SK-N-SH treated with all-trans-retinoic acid at 6 μM for 48 hours (cell line): ENCODE measurements around the gene GRAMD1B.

Experiments
- ATAC-seq: fragments of 200-7000 bp; cut with Tn5 transposase; 3 replicates; pipeline ENCODE4 v1.9.1; 2020; ENCODE audit warnings: mild to moderate bottlenecking, moderate library complexity
- BACH2 ChIP-seq: fragments of 250-450 bp; sonication (Bioruptor Pico); IDR thresholded peaks from 2 replicates; pipeline ENCODE4 v1.9.0; 2021; ENCODE audit warnings: mild to moderate bottlenecking, borderline replicate concordance
- CSDC2 ChIP-seq: fragments of 250-450 bp; sonication (Bioruptor Pico); IDR thresholded peaks from 2 replicates; pipeline ENCODE4 v1.5.0; 2020; ENCODE audit warnings: mild to moderate bottlenecking, moderate library complexity
- ESRRG ChIP-seq: fragments of 250-450 bp; sonication (Bioruptor Pico); IDR thresholded peaks from 2 replicates; pipeline ENCODE4 v1.6.1; 2021; ENCODE audit warnings: mild to moderate bottlenecking
- GLIS3 ChIP-seq: fragments of 250-450 bp; sonication (Bioruptor Pico); IDR thresholded peaks from 2 replicates; pipeline ENCODE4 v1.5.0; 2020; ENCODE audit warnings: mild to moderate bottlenecking, moderate library complexity
- ISL1 ChIP-seq: fragments of 250-450 bp; sonication (Bioruptor Pico); IDR thresholded peaks from 2 replicates; pipeline ENCODE4 v2.1.2; 2022; ENCODE audit warnings: mild to moderate bottlenecking, moderate library complexity
- OSR1 ChIP-seq: fragments of 250-450 bp; sonication (Bioruptor Pico); IDR thresholded peaks from 2 replicates; pipeline ENCODE4 v1.8.0; 2022; ENCODE audit warnings: moderate library complexity, mild to moderate bottlenecking, inconsistent platforms
- PPARA ChIP-seq: fragments of 250-450 bp; sonication (Bioruptor Pico); IDR thresholded peaks from 2 replicates; pipeline ENCODE4 v1.5.0; 2020; ENCODE audit warnings: mild to moderate bottlenecking, borderline replicate concordance
- SNAI2 ChIP-seq: fragments of 250-450 bp; sonication (Bioruptor Pico); IDR thresholded peaks from 2 replicates; pipeline ENCODE4 v1.5.0; 2020; ENCODE audit warnings: mild to moderate bottlenecking, moderate library complexity
- TCF4 ChIP-seq: fragments of 250-450 bp; sonication (Bioruptor Pico); IDR thresholded peaks from 2 replicates; pipeline ENCODE4 v1.8.0; 2021; ENCODE audit warnings: mild to moderate bottlenecking, moderate library complexity, borderline replicate concordance
- TOX ChIP-seq: fragments of 250-450 bp; sonication (Bioruptor Pico); IDR thresholded peaks from 2 replicates; pipeline ENCODE4 v1.8.0; 2021; ENCODE audit warnings: mild to moderate bottlenecking, moderate library complexity, borderline replicate concordance
- ZFP3 ChIP-seq: fragments of 250-450 bp; sonication (Bioruptor Pico); IDR thresholded peaks from 2 replicates; pipeline ENCODE4 v1.5.0; 2020; ENCODE audit warnings: mild to moderate bottlenecking, moderate library complexity
- ZFP30 ChIP-seq: fragments of 450-650 bp; formaldehyde crosslinking; IDR thresholded peaks from 2 replicates; pipeline ENCODE4 v1.5.0; 2022; ENCODE audit warnings: mild to moderate bottlenecking, moderate library complexity
- ZNF565 ChIP-seq: fragments of 450-650 bp; formaldehyde crosslinking; conservative IDR thresholded peaks from 2 replicates; pipeline ENCODE4 v1.5.0; 2020; ENCODE audit warnings: low read depth, mild to moderate bottlenecking, moderate library complexity
- ZNF70 ChIP-seq: fragments of 450-650 bp; formaldehyde crosslinking; IDR thresholded peaks from 2 replicates; pipeline ENCODE4 v1.5.0; 2020; ENCODE audit warnings: mild to moderate bottlenecking, moderate library complexity
- TF ChIP-seq, protein P1 (sequence below): fragments of 250-450 bp; sonication (Bioruptor Pico); IDR thresholded peaks from 2 replicates; pipeline ENCODE4 v1.5.1; 2021; ENCODE audit warnings: mild to moderate bottlenecking, moderate library complexity
- TF ChIP-seq, protein P2 (sequence below): fragments of 250-450 bp; sonication (Bioruptor Pico); IDR thresholded peaks from 2 replicates; pipeline ENCODE4 v1.5.0; 2020; ENCODE audit warnings: mild to moderate bottlenecking, moderate library complexity
- TF ChIP-seq, protein P3 (sequence below): fragments of 250-450 bp; sonication (Bioruptor Pico); IDR thresholded peaks from 2 replicates; pipeline ENCODE4 v1.8.0; 2020; ENCODE audit warnings: mild to moderate bottlenecking, moderate library complexity, borderline replicate concordance
- TF ChIP-seq, protein P4 (sequence below): fragments of 250-450 bp; sonication (Bioruptor Pico); IDR thresholded peaks from 2 replicates; pipeline ENCODE4 v1.8.0; 2021; ENCODE audit warnings: low read depth, mild to moderate bottlenecking, moderate library complexity, borderline replicate concordance
- TF ChIP-seq, protein P5 (sequence below): fragments of 250-450 bp; sonication (Bioruptor Pico); IDR thresholded peaks from 2 replicates; pipeline ENCODE4 v1.5.1; 2020; ENCODE audit warnings: low read depth, mild to moderate bottlenecking, moderate library complexity

The GRAMD1B gene

DNA sequence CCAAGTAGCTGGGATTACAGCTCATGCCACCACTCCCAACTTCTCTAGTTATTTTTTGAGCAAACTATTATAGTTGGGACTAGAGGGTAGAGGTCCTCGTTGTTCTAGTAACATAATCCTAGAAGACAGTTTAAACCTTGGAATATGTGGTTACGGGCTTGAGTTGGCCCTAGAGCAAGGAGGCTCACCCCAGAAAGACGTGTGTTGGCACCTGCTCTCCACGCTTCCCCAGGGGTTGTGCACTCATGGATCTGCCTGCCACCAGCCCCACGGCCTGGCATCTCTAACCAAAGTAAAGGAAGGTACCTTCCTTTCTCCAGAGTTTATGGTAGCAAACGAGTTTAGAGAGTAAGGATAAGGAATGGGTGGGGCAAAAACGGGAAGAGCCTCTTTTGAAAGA is 145.4 kb downstream of the GRAMD1B start:
- TF ChIP-seq PPARA (CRISPR knock-in tag) = no peak
- no peak for TF ChIP-seq CSDC2 (CRISPR knock-in tag)
- TF ChIP-seq, protein P1, sequence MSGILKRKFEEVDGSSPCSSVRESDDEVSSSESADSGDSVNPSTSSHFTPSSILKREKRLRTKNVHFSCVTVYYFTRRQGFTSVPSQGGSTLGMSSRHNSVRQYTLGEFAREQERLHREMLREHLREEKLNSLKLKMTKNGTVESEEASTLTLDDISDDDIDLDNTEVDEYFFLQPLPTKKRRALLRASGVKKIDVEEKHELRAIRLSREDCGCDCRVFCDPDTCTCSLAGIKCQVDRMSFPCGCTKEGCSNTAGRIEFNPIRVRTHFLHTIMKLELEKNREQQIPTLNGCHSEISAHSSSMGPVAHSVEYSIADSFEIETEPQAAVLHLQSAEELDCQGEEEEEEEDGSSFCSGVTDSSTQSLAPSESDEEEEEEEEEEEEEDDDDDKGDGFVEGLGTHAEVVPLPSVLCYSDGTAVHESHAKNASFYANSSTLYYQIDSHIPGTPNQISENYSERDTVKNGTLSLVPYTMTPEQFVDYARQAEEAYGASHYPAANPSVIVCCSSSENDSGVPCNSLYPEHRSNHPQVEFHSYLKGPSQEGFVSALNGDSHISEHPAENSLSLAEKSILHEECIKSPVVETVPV = no peak
- TF ChIP-seq, protein P2, sequence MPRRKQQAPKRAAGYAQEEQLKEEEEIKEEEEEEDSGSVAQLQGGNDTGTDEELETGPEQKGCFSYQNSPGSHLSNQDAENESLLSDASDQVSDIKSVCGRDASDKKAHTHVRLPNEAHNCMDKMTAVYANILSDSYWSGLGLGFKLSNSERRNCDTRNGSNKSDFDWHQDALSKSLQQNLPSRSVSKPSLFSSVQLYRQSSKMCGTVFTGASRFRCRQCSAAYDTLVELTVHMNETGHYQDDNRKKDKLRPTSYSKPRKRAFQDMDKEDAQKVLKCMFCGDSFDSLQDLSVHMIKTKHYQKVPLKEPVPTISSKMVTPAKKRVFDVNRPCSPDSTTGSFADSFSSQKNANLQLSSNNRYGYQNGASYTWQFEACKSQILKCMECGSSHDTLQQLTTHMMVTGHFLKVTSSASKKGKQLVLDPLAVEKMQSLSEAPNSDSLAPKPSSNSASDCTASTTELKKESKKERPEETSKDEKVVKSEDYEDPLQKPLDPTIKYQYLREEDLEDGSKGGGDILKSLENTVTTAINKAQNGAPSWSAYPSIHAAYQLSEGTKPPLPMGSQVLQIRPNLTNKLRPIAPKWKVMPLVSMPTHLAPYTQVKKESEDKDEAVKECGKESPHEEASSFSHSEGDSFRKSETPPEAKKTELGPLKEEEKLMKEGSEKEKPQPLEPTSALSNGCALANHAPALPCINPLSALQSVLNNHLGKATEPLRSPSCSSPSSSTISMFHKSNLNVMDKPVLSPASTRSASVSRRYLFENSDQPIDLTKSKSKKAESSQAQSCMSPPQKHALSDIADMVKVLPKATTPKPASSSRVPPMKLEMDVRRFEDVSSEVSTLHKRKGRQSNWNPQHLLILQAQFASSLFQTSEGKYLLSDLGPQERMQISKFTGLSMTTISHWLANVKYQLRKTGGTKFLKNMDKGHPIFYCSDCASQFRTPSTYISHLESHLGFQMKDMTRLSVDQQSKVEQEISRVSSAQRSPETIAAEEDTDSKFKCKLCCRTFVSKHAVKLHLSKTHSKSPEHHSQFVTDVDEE (CRISPR knock-in tag) = no peak
- no peak for TF ChIP-seq ZFP30 (CRISPR knock-in tag)
- TF ChIP-seq, protein P3, sequence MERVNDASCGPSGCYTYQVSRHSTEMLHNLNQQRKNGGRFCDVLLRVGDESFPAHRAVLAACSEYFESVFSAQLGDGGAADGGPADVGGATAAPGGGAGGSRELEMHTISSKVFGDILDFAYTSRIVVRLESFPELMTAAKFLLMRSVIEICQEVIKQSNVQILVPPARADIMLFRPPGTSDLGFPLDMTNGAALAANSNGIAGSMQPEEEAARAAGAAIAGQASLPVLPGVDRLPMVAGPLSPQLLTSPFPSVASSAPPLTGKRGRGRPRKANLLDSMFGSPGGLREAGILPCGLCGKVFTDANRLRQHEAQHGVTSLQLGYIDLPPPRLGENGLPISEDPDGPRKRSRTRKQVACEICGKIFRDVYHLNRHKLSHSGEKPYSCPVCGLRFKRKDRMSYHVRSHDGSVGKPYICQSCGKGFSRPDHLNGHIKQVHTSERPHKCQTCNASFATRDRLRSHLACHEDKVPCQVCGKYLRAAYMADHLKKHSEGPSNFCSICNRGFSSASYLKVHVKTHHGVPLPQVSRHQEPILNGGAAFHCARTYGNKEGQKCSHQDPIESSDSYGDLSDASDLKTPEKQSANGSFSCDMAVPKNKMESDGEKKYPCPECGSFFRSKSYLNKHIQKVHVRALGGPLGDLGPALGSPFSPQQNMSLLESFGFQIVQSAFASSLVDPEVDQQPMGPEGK (CRISPR knock-in tag) = no peak
- TF ChIP-seq, protein P4, sequence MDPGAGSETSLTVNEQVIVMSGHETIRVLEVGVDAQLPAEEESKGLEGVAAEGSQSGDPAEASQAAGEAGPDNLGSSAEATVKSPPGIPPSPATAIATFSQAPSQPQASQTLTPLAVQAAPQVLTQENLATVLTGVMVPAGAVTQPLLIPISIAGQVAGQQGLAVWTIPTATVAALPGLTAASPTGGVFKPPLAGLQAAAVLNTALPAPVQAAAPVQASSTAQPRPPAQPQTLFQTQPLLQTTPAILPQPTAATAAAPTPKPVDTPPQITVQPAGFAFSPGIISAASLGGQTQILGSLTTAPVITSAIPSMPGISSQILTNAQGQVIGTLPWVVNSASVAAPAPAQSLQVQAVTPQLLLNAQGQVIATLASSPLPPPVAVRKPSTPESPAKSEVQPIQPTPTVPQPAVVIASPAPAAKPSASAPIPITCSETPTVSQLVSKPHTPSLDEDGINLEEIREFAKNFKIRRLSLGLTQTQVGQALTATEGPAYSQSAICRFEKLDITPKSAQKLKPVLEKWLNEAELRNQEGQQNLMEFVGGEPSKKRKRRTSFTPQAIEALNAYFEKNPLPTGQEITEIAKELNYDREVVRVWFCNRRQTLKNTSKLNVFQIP (CRISPR knock-in tag) = no peak
- no peak for TF ChIP-seq GLIS3 (CRISPR knock-in tag)
- no peak for TF ChIP-seq ISL1 (CRISPR knock-in tag)
- no peak for TF ChIP-seq TCF4 (CRISPR knock-in tag)
- no peak for ATAC-seq

DNA sequence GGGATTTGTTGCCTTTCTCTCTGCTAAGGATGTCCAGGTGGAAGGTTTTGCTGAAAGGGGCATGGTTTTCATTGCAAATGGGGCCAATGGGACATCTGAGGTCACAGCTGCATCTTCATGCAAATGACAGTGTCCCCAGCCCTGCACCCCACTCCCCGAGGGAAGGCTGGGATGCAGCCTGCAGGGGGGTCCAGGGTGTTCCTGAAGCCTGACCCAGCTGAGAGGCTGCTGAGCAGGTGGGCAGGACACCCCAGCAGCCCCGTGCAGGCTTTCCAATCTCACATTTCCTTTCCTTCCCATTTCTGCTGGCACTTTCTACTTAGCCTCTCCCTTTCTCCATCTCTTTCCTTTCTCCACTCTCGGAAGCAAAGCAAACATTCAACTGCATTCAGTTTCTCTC is 146.0 kb downstream of the GRAMD1B start:
- ATAC-seq = no peak
- no peak for TF ChIP-seq ZFP3

DNA sequence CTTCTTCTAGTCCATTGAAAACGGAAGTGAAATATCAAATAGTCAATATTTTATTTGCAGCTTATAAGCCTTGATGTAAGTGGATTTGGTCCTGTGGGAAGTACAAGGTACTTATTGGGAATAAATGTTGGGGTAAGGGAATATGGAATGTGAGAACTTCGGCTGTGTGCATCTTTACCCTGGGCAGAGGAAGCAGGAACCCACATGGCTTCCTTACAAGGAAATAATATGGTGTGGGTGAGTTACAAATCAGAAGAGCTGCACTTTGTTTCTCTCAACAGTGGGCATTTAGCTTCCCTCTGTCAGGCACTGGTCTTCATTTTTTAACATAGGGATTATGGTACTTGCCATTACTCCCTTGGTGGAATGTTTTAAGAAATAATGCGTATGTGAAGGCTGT is 146.4 kb downstream of the GRAMD1B start:
- TF ChIP-seq GLIS3 (CRISPR knock-in tag) (no peak), SNAI2 (CRISPR knock-in tag) (no peak)
- TF ChIP-seq, protein P4 (CRISPR knock-in tag) = no peak
- no peak for ATAC-seq

DNA sequence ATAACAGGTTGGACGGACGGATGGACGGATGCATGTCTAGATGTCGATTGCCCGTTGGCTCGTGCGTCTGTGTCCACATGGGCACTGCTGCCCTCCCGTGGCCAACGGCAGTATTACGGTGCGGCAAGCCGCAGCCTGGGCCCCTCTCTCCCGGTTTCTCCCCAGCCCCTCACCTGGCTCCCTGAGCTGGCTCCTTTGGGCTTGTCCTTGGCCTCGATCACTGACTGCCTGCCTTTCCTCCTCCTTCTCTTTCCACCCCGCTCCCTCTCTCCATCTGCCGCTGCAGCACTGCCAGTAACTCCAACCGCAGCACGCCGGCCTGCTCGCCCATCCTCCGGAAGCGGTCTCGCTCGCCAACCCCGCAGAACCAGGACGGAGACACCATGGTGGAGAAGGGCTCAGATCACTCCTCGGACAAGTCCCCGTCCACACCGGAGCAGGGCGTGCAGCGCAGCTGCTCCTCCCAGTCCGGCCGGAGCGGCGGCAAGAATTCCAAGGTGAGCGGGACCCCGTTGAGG is 147.1 kb downstream of the GRAMD1B start:
- ATAC-seq = peak; percentile 85
- TF ChIP-seq OSR1 (CRISPR knock-in tag) = no peak
- no peak for TF ChIP-seq BACH2
- TF ChIP-seq, protein P5, sequence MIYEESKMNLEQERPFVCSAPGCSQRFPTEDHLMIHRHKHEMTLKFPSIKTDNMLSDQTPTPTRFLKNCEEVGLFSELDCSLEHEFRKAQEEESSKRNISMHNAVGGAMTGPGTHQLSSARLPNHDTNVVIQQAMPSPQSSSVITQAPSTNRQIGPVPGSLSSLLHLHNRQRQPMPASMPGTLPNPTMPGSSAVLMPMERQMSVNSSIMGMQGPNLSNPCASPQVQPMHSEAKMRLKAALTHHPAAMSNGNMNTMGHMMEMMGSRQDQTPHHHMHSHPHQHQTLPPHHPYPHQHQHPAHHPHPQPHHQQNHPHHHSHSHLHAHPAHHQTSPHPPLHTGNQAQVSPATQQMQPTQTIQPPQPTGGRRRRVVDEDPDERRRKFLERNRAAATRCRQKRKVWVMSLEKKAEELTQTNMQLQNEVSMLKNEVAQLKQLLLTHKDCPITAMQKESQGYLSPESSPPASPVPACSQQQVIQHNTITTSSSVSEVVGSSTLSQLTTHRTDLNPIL (CRISPR knock-in tag) = no peak
- TF ChIP-seq ESRRG = no peak
- TF ChIP-seq, protein P3 (CRISPR knock-in tag) = no peak
- TF ChIP-seq ISL1 (CRISPR knock-in tag) = no peak
- TF ChIP-seq ZFP30 (CRISPR knock-in tag) = no peak
- TF ChIP-seq TOX (CRISPR knock-in tag) = no peak
- TF ChIP-seq ZNF565 (CRISPR knock-in tag) = no peak
- TF ChIP-seq ZNF70 = no peak
- TF ChIP-seq, protein P2 (CRISPR knock-in tag) = no peak
